WTC11 (cell line): ENCODE measurements around the gene ZFYVE19. TPM values are rescaled to one million over a fixed set of nuclear protein-coding genes. Genes with fewer than 3 reads are reported as not detected.

Experiments
- ATAC-seq: fragments of 200-7000 bp; cut with Tn5 transposase; 2 replicates; pipeline ENCODE4 v1.10.0; 2021; ENCODE audit warnings: mild to moderate bottlenecking, moderate library complexity
- CTCF ChIA-PET: fragments of 300-600 bp; sonication (Branson Sonifier 250); formaldehyde crosslinking; loops from one replicate; lab custom pipeline; 2021; ENCODE audit warnings: antibody characterized with exemption; lab: Charles Lee
- POLR2A ChIA-PET: fragments of 350-600 bp; sonication (Branson Sonifier 250); formaldehyde crosslinking; loops from one replicate; lab custom pipeline; 2021; ENCODE audit warnings: antibody characterized with exemption; lab: Charles Lee
- DNase-seq: peaks from one replicate; pipeline ENCODE4 v3.0.0; 2021; ENCODE audit warnings: low spot score
- H3K27ac Mint-ChIP-seq: 2 replicates; pipeline ENCODE4 v1.8.0; 2021; ENCODE audit warnings: mixed read lengths
- H3K27me3 Mint-ChIP-seq: 2 replicates; pipeline ENCODE4 v1.8.0; 2021; ENCODE audit warnings: low read depth, mild to moderate bottlenecking, moderate library complexity, mixed read lengths
- H3K36me3 Mint-ChIP-seq: 2 replicates; pipeline ENCODE4 v1.8.0; 2021; ENCODE audit warnings: mixed read lengths
- H3K4me1 Mint-ChIP-seq: 2 replicates; pipeline ENCODE4 v1.8.0; 2022; ENCODE audit warnings: mixed read lengths
- H3K4me3 Mint-ChIP-seq: 2 replicates; pipeline ENCODE4 v1.8.0; 2021; ENCODE audit warnings: mild to moderate bottlenecking, moderate library complexity, mixed read lengths
- H3K9me3 Mint-ChIP-seq: 2 replicates; pipeline ENCODE4 v1.8.0; 2021; ENCODE audit warnings: mixed read lengths
- ATF1 ChIP-seq: sonication (generic); formaldehyde crosslinking; IDR thresholded peaks from 2 replicates; pipeline ENCODE4 v1.8.1; 2023; ENCODE audit warnings: mild to moderate bottlenecking, moderate library complexity, missing genetic modification reagents
- CDX4 ChIP-seq: fragments of 250-450 bp; sonication (Bioruptor Pico); IDR thresholded peaks from 2 replicates; pipeline ENCODE4 v1.9.0; 2021; ENCODE audit warnings: moderate library complexity, mild to moderate bottlenecking, inconsistent platforms, borderline replicate concordance
- CREM ChIP-seq: sonication (generic); formaldehyde crosslinking; IDR thresholded peaks from 2 replicates; pipeline ENCODE4 v1.8.1; 2022; ENCODE audit warnings: mild to moderate bottlenecking, missing genetic modification reagents, moderate library complexity
- EMX1 ChIP-seq: fragments of 250-450 bp; sonication (Bioruptor Pico); IDR thresholded peaks from 2 replicates; pipeline ENCODE4 v1.8.0; 2021; ENCODE audit warnings: mild to moderate bottlenecking
- ESRRA ChIP-seq: sonication (generic); formaldehyde crosslinking; IDR thresholded peaks from 2 replicates; pipeline ENCODE4 v1.8.1; 2022; ENCODE audit warnings: mild to moderate bottlenecking, missing genetic modification reagents, borderline replicate concordance
- FOXJ3 ChIP-seq: sonication (generic); formaldehyde crosslinking; IDR thresholded peaks from 2 replicates; pipeline ENCODE4 v1.9.0; 2021; ENCODE audit warnings: missing genetic modification reagents, mild to moderate bottlenecking, borderline replicate concordance
- FOXP1 ChIP-seq: sonication (generic); formaldehyde crosslinking; IDR thresholded peaks from 2 replicates; pipeline ENCODE4 v1.8.0; 2022; ENCODE audit warnings: missing genetic modification reagents, mild to moderate bottlenecking, moderate library complexity, borderline replicate concordance
- FOXP4 ChIP-seq: sonication (generic); formaldehyde crosslinking; IDR thresholded peaks from 2 replicates; pipeline ENCODE4 v1.8.0; 2022; ENCODE audit warnings: mild to moderate bottlenecking, missing genetic modification reagents
- GTF2I ChIP-seq: fragments of 250-450 bp; sonication (Bioruptor Pico); conservative IDR thresholded peaks from 2 replicates; pipeline ENCODE4 v1.4.0; 2021; ENCODE audit warnings: mild to moderate bottlenecking
- NFATC4 ChIP-seq: fragments of 250-450 bp; sonication (Bioruptor Pico); IDR thresholded peaks from 2 replicates; pipeline ENCODE4 v1.9.0; 2021; ENCODE audit warnings: mild to moderate bottlenecking
- NFE2L1 ChIP-seq: sonication (generic); formaldehyde crosslinking; IDR thresholded peaks from 2 replicates; pipeline ENCODE4 v1.8.1; 2023; ENCODE audit warnings: missing genetic modification reagents
- NFYB ChIP-seq: sonication (generic); formaldehyde crosslinking; conservative IDR thresholded peaks from 2 replicates; pipeline ENCODE4 v1.8.0; 2022; ENCODE audit warnings: low read depth, missing genetic modification reagents
- NR1H2 ChIP-seq: sonication (generic); formaldehyde crosslinking; IDR thresholded peaks from 2 replicates; pipeline ENCODE4 v1.9.0; 2021; ENCODE audit warnings: mild to moderate bottlenecking, moderate library complexity, missing genetic modification reagents
- OVOL2 ChIP-seq: fragments of 250-450 bp; sonication (Bioruptor Pico); IDR thresholded peaks from 2 replicates; pipeline ENCODE4 v1.9.0; 2021; ENCODE audit warnings: mild to moderate bottlenecking, borderline replicate concordance
- RELA ChIP-seq: sonication (generic); formaldehyde crosslinking; IDR thresholded peaks from 2 replicates; pipeline ENCODE4 v1.8.1; 2022; ENCODE audit warnings: missing genetic modification reagents, mild to moderate bottlenecking, borderline replicate concordance
- SMAD3 ChIP-seq: sonication (generic); formaldehyde crosslinking; IDR thresholded peaks from 2 replicates; pipeline ENCODE4 v1.8.0; 2022; ENCODE audit warnings: missing genetic modification reagents, mild to moderate bottlenecking, borderline replicate concordance
- TEAD1 ChIP-seq: sonication (generic); formaldehyde crosslinking; IDR thresholded peaks from 2 replicates; pipeline ENCODE4 v1.8.0; 2022; ENCODE audit warnings: mild to moderate bottlenecking, missing genetic modification reagents
- ZMAT4 ChIP-seq: fragments of 250-450 bp; sonication (Bioruptor Pico); IDR thresholded peaks from 2 replicates; pipeline ENCODE4 v1.9.0; 2021; ENCODE audit warnings: mild to moderate bottlenecking
- ZNF138 ChIP-seq: sonication (generic); formaldehyde crosslinking; conservative IDR thresholded peaks from 2 replicates; pipeline ENCODE4 v1.8.1; 2022; ENCODE audit warnings: mild to moderate bottlenecking, moderate library complexity, missing genetic modification reagents
- ZNF317 ChIP-seq: sonication (generic); formaldehyde crosslinking; IDR thresholded peaks from 2 replicates; pipeline ENCODE4 v1.8.1; 2023; ENCODE audit warnings: low read depth, mild to moderate bottlenecking, moderate library complexity, missing genetic modification reagents, borderline replicate concordance
- ZSCAN18 ChIP-seq: fragments of 250-450 bp; sonication (Bioruptor Pico); IDR thresholded peaks from 2 replicates; pipeline ENCODE4 v2.1.2; 2022; ENCODE audit warnings: mild to moderate bottlenecking, moderate library complexity
- total RNA-seq: library from RNA; stranded (reverse); gene quantifications from 3 replicates; pipeline ENCODE4 v1.2.3, GENCODE V29; 2021

Gene ZFYVE19
- total RNA-seq, 1 experiment from 2014 or later, result 18.9 TPM

- Mint-ChIP-seq H3K27ac (no peak overlapping the region), H3K4me3 (no peak overlapping the region), H3K4me1 (peaks cover 25% of the 10 kb centered on the region), H3K9me3 (no peaks in the 10 kb centered on the region), H3K27me3 (no peaks in the 10 kb centered on the region; the same call in 1 of the 2 replicates), H3K36me3 (no peaks in the 10 kb centered on the region; the same call in none of the 2 replicates)
- CTCF ChIA-PET, result interaction anchor here (1.7 kb wide), 1 partner anchor 16 kb away, joined by 3 read pairs; no protein-coding TSS in a partner anchor
- ATAC-seq (no peak), DNase-seq (no peak)
- POLR2A ChIA-PET, result interaction anchor here (0.6 kb wide), 1 partner anchor 359 kb away, joined by 3 read pairs; no protein-coding TSS in a partner anchor
- no peak for TF ChIP-seq SMAD3 (CRISPR knock-in tag)
- no peak for TF ChIP-seq NFYB (CRISPR knock-in tag)
- no peak for TF ChIP-seq ESRRA (CRISPR knock-in tag)
- TF ChIP-seq FOXP4 (CRISPR knock-in tag), result no peak
- no peak for TF ChIP-seq NFE2L1
- TF ChIP-seq OVOL2, result no peak
- TF ChIP-seq ZSCAN18 (CRISPR knock-in tag), result no peak
Measured at GRCh38 chr15:40841741-40842140, 34.9 kb downstream of the ZFYVE19 start.

GRCh38 chr15:40843261-40843884, 36.5 kb downstream of the ZFYVE19 start:
- Mint-ChIP-seq H3K4me1 (peaks cover 41% of the 10 kb centered on the region), H3K36me3 (peaks cover 9% of the 10 kb centered on the region), H3K9me3 (no peaks in the 10 kb centered on the region)
- DNase-seq, result no peak
- TF ChIP-seq RELA (CRISPR knock-in tag), result no peak
- TF ChIP-seq, all 79 proteins: peak for 0
- ChIA-PET POLR2A (interaction anchor here (1.3 to 2.6 kb wide), 8 partner anchors 14 to 97 kb away, joined by 3 to 15 read pairs (median 8); partner anchors contain the start of genes DNAJC17, GCHFR, RHOV and VPS18), CTCF (interaction anchor here (0.6 to 9.6 kb wide), 19 partner anchors 10 to 110 kb away, joined by 3 to 177 read pairs (median 4); partner anchors contain the start of genes CHAC1, GCHFR and VPS18)
- peak overlapping the region; percentile 85 for H3K4me3 Mint-ChIP-seq
- peak overlapping the region; percentile 74; the same call in 1 of the 2 replicates for H3K27ac Mint-ChIP-seq
- H3K27me3 Mint-ChIP-seq, result no peaks in the 10 kb centered on the region; the same call in 1 of the 2 replicates
- ATAC-seq, result no peak

GRCh38 chr15:40843885-40844695, 37.2 kb downstream of the ZFYVE19 start, which contains the start of gene SPINT1:
Gene SPINT1, plus strand, starts transcription at chr15:40844048. Its CDS starts 507 bp downstream, at chr15:40844555.
- ChIA-PET CTCF (interaction anchor here (0.6 to 9.6 kb wide), 19 partner anchors 11 to 109 kb away, joined by 3 to 177 read pairs (median 4); partner anchors contain the start of genes CHAC1, GCHFR and VPS18), POLR2A (interaction anchor here (0.8 to 2.6 kb wide), 10 partner anchors 13 to 108 kb away, joined by 3 to 15 read pairs (median 8); partner anchors contain the start of genes CHAC1, DNAJC17, GCHFR and RHOV)
- H3K27me3 Mint-ChIP-seq, result no peaks in the 10 kb centered on the region; the same call in 1 of the 2 replicates
- H3K27ac Mint-ChIP-seq, result peak within 1 kb of the TSS; percentile 94
- peaks cover 9% of the 10 kb centered on the region for H3K36me3 Mint-ChIP-seq
- H3K4me1 Mint-ChIP-seq, result peaks cover 41% of the 10 kb centered on the region
- H3K4me3 Mint-ChIP-seq, result peak within 1 kb of the TSS; percentile 93
- DNase-seq, result peak; percentile 63
- H3K9me3 Mint-ChIP-seq, result no peaks in the 10 kb centered on the region
- peak; percentile 53 for ATAC-seq
- TF ChIP-seq CREM, result no peak; the same call in 1 of the 2 replicates
- no peak for TF ChIP-seq ZMAT4 (CRISPR knock-in tag)
- TF ChIP-seq GTF2I (CRISPR knock-in tag), result no peak
- no peak for TF ChIP-seq ZNF138 (CRISPR knock-in tag)
- 0 out of 2 replicates have a peak, but pooled peaks have one; percentile 49 for TF ChIP-seq FOXP4 (CRISPR knock-in tag)
- no peak for TF ChIP-seq CDX4 (CRISPR knock-in tag)
- peak; percentile 60 for TF ChIP-seq FOXP1 (CRISPR knock-in tag)
- TF ChIP-seq NR1H2, result no peak
- no peak for TF ChIP-seq FOXJ3 (CRISPR knock-in tag)
- no peak for TF ChIP-seq ZNF317
- 0 out of 2 replicates have a peak, but pooled peaks have one; percentile 22 for TF ChIP-seq TEAD1 (CRISPR knock-in tag)
- TF ChIP-seq ATF1 (CRISPR knock-in tag), result no peak
- TF ChIP-seq NFATC4 (CRISPR knock-in tag), result no peak
- TF ChIP-seq EMX1 (CRISPR knock-in tag), result no peak
